GM19372 (cell line): Measurements from ENCODE around the gene EEA1.
"Not testable (repeated sequence)": the region's sequence is repeated elsewhere in the genome, so short reads cannot be mapped to it uniquely, and the experiment has no call there.

ENCODE experiments used
- ATAC-seq: cut with Tn5 transposase; IDR thresholded peaks from one replicate; pipeline ENCODE4 v1.9.1; 2021; ENCODE audit warnings: mild to moderate bottlenecking, low read depth, moderate library complexity; ENCODE audit not compliant: unreplicated experiment

EEA1 gene

GRCh38 chr12:92928962-92929915 lies at the start of gene EEA1:
Gene EEA1 (minus strand): TSS chr12:92929295. CDS start chr12:92929066, 229 bp downstream.
- ATAC-seq: peak; percentile 87

- no peak for ATAC-seq
Observed at GRCh38 chr12:92978607-92979006, 49.5 kb upstream of the EEA1 start.

GRCh38 chr12:92977326-92977725 lies 48.2 kb upstream of the EEA1 start:
- ATAC-seq: no peak

- no peak for ATAC-seq
Observed at GRCh38 chr12:92974759-92975158, 45.7 kb upstream of the EEA1 start.

GRCh38 chr12:92973614-92974013 lies 44.5 kb upstream of the EEA1 start:
- ATAC-seq: no peak

- ATAC-seq: no peak
Observed at GRCh38 chr12:92971859-92972524, 42.9 kb upstream of the EEA1 start.

- no peak for ATAC-seq
Observed at GRCh38 chr12:92968176-92968813, 39.2 kb upstream of the EEA1 start.

- not testable (repeated sequence) for ATAC-seq
Observed at GRCh38 chr12:92964378-92964777, 35.3 kb upstream of the EEA1 start.

GRCh38 chr12:92961949-92962348 lies 32.9 kb upstream of the EEA1 start:
- ATAC-seq: no peak

- no peak for ATAC-seq
Observed at GRCh38 chr12:92955997-92956663, 27.0 kb upstream of the EEA1 start.

- ATAC-seq: no peak
Observed at GRCh38 chr12:92953747-92954146, 24.7 kb upstream of the EEA1 start.

- ATAC-seq: no peak
Observed at GRCh38 chr12:92952394-92952793, 23.3 kb upstream of the EEA1 start.

- ATAC-seq: no peak
Observed at GRCh38 chr12:92951006-92951405, 21.9 kb upstream of the EEA1 start.

GRCh38 chr12:92950011-92950410 lies 20.9 kb upstream of the EEA1 start:
- ATAC-seq: no peak

GRCh38 chr12:92949466-92949865 lies 20.4 kb upstream of the EEA1 start:
- ATAC-seq: no peak

GRCh38 chr12:92947589-92948215 lies 18.6 kb upstream of the EEA1 start:
- no peak for ATAC-seq

- no peak for ATAC-seq
Observed at GRCh38 chr12:92945659-92946220, 16.6 kb upstream of the EEA1 start.

- no peak for ATAC-seq
Observed at GRCh38 chr12:92943482-92944250, 14.6 kb upstream of the EEA1 start.

- ATAC-seq: no peak
Observed at GRCh38 chr12:92942905-92943304, 13.8 kb upstream of the EEA1 start.
